HG03565 (cell line): Measurements from ENCODE around the gene HAUS2.
"Not testable (repeated sequence)": the region's sequence is repeated elsewhere in the genome, so short reads cannot be mapped to it uniquely, and the experiment has no call there.

ENCODE experiments used
- ATAC-seq: cut with Tn5 transposase; IDR thresholded peaks from one replicate; pipeline ENCODE4 v1.9.1; 2021; ENCODE audit warnings: mild to moderate bottlenecking, moderate library complexity; ENCODE audit not compliant: unreplicated experiment

HAUS2 gene

DNA sequence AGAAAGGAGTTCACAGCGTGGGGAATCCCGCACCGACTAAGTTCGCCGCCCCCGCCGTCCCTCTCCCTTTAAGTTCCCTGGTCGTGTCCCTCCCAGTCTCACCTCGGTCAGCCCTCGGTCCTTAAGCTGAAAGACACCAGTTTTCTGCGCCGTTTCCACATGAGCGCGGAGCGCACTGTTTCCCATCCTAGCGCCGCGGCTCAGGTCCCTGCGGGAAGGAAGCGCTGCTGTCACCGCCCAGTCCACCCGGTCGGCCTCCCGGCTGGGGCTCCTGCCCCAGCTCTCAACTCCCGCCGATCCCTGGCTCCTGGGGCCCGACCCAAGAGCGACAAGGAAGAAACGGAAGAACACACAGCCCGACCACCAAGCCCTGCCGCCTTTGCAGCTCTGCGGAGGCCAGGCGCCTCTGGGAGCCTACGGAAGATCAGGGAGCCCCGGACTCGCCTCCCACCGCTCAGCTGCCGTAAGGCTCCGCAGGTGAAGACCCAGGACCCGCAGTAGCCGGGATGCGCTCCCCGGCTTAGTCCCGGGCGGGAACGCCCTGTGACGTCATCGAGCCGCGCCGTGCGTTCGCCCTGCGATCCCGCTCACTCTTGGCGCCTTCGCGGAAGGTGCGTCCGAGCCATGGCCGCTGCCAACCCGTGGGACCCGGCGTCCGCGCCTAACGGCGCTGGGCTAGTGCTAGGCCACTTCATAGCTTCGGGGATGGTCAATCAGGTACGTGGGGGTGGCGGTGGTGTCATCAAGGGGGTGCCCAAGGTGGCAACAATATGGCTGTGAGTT, at the start of gene HAUS2, which contains the start of gene LRRC57:
Gene HAUS2 (plus strand): TSS at position 590 of the 783 bp plus-strand sequence. CDS start 35 bp downstream, at position 625.
Gene LRRC57 (minus strand): TSS at position 545 of the 783 bp plus-strand sequence. CDS start 359 bp downstream, at position 186.
- ATAC-seq = peak; percentile 83

DNA sequence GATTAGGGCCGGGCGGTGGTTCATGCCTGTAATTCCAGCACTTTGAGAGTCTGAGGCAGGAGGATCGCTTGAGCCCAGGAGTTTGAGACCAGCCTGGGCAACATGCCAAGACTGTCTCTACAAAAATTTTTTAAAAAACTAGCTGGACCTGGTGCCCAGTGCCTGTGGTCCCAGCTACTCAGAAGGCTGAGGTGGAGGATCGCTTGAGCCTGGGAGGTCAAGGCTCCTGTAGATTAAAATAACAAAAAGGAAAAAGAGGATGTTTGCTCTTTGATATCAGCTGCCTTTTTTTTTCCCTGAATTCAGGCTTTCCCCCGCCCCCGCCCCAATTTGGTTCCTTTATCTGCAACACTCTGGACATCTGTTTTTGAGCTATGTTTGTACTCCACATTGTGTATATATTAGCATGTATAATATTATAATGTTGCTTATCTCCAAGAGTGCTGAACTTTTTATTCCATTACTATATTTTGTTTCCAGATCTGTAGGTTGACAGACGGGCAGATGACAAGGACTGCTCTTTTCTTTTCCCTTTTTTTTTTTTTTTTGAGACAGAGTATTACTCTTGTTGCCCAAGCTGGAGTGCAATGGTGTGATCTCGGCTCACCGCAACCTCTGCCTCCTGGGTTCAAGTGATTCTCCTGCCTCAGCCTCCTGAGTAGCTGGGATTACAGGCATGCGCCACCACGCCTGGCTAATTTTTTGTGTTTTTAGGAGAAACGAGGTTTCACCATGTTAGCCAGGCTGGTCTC, 48.6 kb upstream of the HAUS2 start:
- no peak for ATAC-seq

DNA sequence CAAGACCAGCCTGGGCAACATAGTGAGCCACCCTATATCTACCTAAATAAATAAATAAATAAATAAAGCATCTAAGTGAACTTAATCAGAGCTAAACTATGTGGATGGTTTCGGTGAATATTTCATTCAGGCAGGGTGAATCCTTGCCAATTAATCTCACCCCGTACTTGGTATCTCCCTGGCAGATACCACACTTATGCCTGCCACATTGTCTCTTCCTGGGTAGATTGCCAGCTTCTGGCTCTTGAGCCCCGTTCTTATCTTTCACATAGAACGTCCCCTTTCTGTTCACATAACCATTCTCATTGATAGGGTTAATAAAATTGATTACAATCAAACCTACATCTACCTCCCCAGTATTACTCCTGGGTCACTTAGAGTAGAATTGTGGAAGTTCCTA, 46.2 kb upstream of the HAUS2 start:
- ATAC-seq = no peak

DNA sequence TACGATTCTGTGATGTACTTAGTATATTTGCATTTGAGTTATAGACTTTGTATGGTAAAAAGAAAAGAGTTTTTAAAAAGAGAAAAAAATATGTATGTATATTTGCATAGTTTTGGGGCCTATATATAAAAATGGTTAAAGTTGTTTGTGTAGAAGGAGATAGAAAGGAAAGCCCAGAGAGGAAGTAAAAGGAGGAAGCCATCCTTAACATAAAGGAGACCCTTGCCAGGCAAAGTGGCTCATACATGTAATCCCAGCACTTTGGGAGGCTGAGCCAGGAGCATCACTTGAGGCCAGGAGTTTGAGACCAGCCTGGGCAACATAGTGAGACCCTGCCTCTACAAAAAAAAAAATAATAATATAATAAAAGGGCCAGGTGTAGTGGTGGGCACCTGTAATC, 44.8 kb upstream of the HAUS2 start:
- ATAC-seq = no peak

DNA sequence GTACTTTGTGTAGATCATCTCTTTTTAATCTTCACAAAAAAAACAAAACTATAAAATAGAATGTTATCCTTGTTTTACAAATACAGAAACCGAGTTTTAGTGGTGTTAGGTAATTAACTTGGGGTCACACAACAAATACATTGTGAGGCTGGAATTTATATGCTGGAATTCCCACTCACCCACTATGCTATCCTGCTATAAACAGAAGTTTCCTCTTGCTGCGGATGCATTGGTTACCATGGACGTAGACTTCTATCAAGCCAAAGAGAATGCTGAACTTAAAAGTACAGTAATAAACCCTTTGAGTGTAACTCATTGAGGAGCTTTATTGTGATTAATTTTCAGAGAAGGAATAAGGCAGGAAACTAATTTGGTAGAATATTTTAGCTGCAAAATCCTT, 44.0 kb upstream of the HAUS2 start:
- peak; percentile 10 for ATAC-seq

DNA sequence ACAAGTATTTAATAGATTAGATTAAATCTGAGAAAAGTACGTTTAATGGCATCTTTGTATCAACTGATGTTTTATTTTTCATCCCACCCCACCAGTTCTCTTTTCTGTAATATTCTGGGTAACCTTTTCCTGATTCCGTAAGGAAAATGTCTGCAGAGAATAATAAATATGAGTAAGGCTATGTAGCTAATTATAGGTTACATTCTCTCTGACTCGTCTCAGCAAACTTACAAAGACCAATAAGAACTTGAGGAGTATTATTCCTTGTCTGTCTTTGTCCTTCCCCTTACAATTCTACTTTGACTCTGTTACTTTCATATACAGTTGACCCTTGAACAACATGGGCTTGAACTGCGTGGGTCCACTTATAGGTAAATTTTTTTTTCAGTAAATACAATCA, 41.1 kb upstream of the HAUS2 start:
- no peak for ATAC-seq

DNA sequence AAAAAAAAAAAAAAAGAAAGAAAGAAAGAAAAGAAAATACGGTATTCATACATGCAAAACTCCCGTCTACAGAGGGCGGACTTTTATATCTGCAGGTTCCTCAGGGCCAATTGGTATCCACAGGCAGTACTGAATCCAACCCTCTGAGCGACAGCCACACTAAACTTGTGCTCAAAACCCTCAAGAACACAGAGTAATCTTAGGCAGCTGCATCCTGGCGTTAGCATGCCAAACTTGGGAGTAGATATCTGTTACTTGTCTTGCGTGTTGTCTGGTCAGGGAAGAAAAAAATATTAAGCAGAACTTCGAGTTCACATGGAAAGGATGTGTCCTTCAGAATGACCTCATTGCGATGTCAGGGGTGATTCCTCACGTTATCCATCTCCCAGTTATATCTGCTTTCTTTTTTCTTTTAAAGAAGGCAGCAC, 40.4 kb upstream of the HAUS2 start:
- no peak for ATAC-seq

DNA sequence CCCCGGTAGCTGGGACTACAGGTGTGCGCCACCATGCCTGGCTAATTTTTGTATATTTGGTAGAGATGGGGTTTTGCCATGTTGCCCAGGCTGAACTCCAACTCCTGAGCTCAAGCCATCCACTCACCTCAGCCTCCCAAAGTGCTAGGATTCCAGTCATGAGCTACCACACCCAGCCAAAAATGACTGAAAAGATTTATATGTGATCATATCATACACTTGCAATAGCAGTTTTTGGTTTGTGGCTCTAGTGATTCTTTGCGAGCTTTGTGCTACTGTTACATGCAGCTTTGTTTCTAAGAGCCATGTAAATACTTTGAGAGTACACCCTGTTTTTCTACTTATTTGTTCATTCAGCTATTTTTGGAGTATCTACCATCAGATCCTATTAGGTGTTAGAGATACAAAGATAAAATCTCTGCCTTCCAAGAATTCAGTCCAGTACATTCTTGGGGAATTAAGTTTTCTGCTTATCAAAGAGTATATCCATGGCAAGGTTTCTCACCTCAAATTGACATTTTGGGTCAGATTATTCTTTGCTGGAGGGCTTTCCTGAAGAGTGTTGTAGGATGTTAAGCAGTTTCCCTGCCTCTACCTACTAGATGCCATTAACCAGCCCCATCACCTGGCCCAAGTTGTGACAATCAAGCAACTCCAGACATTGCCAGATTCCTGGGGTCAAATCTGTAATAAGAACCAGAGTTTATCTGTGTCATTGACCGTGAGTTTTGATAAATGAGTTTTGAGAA, 38.2 kb upstream of the HAUS2 start:
- no peak for ATAC-seq

DNA sequence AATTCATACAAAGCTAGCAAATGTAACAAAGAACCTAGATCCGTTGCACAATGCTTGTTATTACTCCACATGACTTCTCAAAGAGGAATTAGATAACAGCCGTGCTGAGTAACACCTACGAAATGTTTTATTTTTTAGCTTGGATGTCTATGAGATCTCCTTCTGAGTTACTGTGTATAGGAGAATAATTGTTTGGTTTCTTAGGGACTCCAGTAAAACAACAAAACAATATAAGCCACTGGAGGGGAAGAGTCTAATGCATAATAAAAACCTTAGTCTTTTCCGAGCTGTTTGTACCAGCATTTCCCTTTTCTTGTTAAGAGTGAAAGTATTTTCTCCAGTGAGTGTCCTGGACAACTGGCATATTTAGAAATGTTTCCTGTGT, 37.6 kb upstream of the HAUS2 start:
- ATAC-seq = no peak

DNA sequence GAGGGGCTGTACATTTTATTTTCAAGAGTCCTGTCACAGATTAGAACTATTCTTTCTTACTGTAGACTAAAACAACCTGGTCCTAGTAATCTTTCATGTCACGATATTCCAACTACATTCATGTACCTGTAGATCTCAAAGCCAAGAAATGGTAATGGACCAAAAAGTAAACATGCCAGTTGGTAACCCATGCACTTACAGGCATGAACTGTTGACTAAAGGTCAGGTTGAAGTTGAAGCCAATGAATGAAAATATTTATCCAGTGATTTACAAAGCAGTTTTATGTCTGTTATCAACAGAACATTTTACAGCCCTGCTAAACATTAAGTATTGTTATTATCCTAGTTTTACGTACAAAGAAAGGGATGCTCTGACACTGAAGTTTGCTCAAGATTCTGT, 25.3 kb upstream of the HAUS2 start:
- no peak for ATAC-seq

DNA sequence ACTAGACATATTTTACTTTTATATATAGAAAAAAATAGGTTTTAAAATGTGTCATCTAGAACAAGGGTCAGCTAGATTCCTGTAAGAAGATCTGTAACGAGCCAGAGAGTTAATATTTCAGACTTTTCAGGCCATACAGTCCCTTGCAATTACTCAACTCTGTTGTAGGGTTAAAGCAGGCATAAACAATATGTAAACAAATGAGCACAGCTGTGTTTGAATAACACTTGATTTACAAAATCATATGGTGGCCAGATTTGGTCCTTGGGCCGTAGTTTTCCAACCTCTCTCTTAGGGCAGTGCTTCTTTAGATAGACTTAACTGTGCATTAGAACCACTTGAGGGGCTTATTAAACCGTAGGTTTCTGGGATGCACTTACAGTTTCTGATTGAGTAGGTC, 19.7 kb upstream of the HAUS2 start:
- ATAC-seq = no peak

DNA sequence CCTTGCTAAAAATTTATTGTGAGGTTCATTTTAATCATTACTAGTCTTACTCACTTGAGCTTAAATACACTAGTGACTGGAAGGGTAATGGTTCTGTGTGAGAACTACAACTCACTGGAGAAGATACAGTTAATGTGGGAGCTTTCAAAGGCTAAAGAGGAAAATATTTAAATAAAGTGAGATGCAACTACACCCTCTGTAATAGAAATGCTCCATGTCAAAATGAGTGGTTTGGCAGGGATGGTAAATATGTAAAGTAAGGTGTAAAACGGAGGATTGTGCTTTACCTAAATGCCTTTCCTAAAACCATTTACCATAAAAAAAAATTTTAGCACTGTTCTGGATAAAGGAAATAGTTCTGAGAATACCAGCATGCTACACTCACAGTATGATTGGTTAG, 15.4 kb upstream of the HAUS2 start:
- ATAC-seq = no peak

DNA sequence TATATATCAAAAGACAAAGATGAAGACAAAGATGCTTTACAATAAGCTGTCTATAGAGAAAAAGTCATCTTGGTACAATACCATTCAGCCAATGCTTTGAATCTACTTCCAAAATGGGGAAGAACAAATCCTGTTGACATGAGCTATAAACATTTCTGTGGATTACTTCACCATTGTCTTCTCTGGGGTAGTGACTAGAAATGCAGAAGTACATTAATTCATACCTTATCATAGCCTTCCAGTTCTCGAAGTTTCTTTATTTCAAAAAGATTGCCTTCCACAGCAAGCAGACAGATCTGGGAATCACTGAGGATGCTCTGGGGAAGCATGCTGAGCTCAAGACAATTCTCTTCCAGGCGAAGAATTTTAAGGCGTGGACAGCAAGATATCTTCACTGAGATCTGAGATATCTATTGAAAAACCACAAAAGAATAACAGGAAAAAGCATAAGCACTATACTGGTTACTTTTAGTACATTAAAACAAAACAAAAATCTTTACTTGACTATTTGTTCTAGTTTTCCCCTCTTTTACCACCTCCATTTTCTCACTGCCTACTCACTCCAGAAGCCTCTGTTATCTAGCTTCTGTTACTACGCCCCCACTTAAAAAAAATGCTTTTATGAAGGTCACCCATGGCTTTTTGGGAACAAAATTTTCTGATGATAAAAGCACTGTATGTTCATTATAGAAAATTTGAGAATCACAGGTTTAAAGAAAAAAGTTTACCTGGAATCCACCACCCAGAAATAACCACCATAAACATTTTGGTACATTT, 3.6 kb upstream of the HAUS2 start:
- ATAC-seq = no peak

DNA sequence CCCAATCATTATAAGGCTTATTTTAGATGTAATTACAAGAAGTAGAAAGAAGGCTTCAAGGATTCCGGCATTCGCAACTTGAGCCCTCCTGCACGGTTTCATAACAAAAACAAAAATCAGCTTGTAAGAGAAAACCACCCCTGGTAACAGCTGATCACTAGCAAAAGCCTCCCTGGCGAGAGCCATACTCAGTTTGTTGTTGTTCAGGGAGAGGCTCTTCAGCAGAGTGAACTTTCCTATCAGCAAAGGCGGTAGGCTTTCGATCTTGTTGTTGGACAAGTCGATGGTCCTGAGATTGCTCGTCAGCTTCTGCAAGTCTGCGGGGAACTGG, 755 bp upstream of the HAUS2 start:
- no peak for ATAC-seq

DNA sequence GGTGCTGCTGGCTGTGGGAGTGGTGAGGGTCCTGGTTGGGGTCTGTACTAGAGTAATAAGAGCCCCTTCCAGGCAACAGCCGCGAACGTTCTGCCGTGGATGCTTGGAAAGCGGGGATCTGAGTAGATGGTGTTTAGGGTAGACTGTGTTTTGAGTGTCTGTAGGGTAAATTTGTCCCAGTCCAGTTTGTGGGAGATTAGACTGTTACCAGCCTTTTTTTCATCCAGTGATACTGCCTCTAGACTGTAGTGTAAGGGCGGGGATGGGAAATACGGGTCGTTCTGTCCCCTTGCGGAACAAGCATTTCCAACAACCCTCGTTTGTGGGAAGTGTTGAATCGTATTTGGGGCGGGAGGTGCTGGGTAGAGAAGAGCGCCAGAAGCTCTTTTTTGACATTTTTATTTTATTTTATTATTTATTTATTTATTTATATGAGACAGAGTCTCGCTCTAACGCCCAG, 424 bp downstream of the HAUS2 start:
- ATAC-seq = no peak

DNA sequence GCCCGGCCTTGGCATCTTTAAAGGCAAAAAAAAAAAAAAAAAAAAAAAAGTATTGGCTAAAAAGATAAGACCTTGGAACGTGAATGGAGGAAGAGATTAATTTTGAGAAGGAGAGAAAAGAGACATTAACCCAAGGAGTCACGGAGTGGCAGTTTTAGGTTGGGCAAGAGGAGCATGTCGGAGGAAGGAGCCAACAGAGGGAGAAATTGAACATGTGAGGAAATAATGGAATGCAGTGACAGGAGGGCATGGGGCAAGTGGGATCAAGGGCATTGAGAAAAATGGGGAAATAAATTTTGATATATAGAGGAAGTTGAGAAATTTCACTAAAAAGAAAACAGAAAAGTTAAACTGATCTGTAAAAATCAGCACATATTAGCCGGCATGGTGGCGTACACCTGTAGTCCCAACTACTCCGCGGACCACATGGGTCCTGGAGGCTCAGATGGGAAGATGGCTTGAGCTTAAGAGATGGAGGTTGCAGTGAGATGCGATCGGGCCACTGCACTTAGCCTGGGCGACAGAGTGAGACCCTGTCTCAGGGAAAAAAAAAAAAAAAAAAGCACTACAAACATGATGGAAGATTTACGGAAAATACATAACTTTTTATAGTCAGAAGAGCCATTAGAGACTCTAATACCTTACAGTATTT, 1.2 kb downstream of the HAUS2 start:
- no peak for ATAC-seq

DNA sequence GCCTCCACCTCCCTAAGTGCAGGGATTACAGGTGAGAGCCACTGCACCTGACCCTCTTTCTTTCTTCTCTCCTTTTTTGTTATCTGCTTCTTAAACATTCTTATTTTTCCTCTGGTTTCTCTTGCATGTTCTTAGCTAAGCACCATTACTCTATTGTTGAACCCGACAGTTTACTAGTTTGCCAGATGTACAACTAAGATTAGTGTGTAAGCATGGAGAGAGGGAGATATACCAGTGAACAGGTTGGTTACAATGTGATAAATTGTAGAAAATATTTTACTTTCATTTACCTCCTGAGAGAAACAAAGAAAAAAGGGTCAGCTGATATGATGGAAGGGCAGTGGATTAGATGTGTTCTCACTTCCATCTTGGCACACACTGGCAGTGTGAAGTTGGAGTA, 4.9 kb downstream of the HAUS2 start:
- ATAC-seq = no peak

DNA sequence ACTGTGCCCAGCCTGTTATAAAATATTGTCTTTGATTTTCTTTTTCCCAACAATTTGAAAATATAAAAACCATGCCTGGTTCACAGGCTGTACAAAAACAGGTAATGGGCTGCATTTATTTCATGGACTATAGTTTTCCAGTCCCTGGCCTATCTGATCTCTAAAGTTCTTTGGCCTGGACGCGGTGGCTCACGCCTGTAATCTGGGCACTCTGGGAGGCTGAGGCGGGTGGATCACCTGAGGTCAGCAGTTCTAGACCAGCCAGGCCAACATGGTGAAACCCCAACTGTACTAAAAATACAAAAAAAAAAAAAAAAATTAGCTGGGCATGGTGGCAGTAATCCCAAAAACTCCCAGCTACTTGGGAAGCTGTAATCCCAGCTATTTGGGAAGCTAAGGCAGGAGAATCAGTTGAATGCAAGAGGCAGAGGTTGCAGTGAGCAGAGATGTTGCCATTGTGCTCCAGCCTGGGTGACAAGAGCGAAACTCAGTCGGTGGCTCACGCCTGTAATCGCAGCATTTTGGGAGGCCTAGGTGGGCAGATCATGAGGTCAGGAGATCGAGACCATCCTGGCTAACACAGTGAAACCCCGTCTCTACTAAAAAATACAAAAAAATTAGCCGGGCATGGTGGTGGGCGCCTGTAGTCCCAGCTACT, 8.0 kb downstream of the HAUS2 start:
- not testable (repeated sequence) for ATAC-seq

DNA sequence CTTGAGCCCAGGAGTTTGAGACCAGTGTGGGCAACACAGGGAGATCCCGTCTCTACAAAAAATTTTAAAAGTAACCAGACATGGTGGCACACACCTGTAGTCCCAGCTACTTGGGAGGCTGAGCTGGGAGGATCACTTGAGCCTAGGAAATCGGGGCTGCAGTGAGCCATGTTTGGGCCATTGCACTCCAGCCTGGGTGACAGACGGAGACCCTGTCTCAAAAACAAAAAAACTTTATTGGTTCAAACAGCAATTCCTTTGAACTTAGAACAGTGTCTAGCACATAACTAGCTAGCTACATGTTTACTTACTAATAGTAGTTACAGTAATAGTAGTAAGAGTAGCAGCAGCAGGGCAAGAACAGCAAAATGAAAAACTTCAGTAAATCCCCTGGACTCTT, 10.1 kb downstream of the HAUS2 start:
- no peak for ATAC-seq
